HepG2 (cell line): ENCODE results near the gene JAK2. TPM values are rescaled to one million over a fixed set of nuclear protein-coding genes. Genes with fewer than 3 reads are reported as not detected.

Experiments
- ATAC-seq: fragments of 200-7000 bp; cut with Tn5 transposase; 3 replicates; pipeline ENCODE4 v1.9.1; 2020; ENCODE audit warnings: mild to moderate bottlenecking, moderate library complexity
- BruUV-seq: library from RNA; stranded (reverse); fragments of 400-500 nt; replicated peaks from 2 replicates; lab custom pipeline; 2021; lab: Mats Ljungman, UMichigan
- CTCF ChIA-PET: fragments of 300-600 bp; formaldehyde crosslinking; extraction: SDS; loops from one replicate; lab custom pipeline; 2021; ENCODE audit warnings: low total read pairs, inconsistent platforms, low intra/inter-chr PET ratio; lab: Yijun Ruan, JAX
- POLR2A ChIA-PET: fragments of 350-600 bp; sonication (Branson Sonifier 250); formaldehyde crosslinking; loops from one replicate; lab custom pipeline; 2020; ENCODE audit warnings: antibody characterized with exemption, inconsistent platforms; lab: Yijun Ruan, JAX
- DNase-seq: peaks from one replicate; pipeline ENCODE4 v3.0.0-alpha.2; 2015; ENCODE audit warnings: low spot score
- FAIRE-seq: peaks from 3 replicates; lab custom pipeline; 2011; peaks lifted over from hg19 to GRCh38; lab: Jason Lieb, UNC
- H2AFZ ChIP-seq: one replicate; pipeline ENCODE4 v1.6.1; 2011; ENCODE audit warnings: low read length, inconsistent platforms
- H3K27ac ChIP-seq: fragments of 300-600 bp; 3 replicates; pipeline ENCODE4 v1.8.0; 2011; ENCODE audit warnings: mixed run types, mild to moderate bottlenecking, mixed read lengths, low read length, inconsistent platforms; ENCODE audit not compliant: insufficient read depth; ENCODE audit errors: extremely low read length
- H3K27me3 ChIP-seq, 2 experiments: fragments of 200-600 bp in 1 of 2; 2 replicates in 1 of 2; 3 replicates in 1 of 2; pipeline versions ENCODE4 v1.6.0 to v1.8.0; 2011; ENCODE audit warnings: low read length in 2 of 2, mild to moderate bottlenecking in 2 of 2, moderate library complexity in 2 of 2, inconsistent platforms in 1 of 2; ENCODE audit not compliant: insufficient read depth in 2 of 2, control insufficient read depth in 1 of 2
- H3K36me3 ChIP-seq, 2 experiments: fragments of 200-600 bp in 1 of 2; replicated peaks in 1 of 2; 2 replicates in 1 of 2; 3 replicates in 1 of 2; pipeline versions ENCODE4 v1.5.1 to v1.8.0; 2011; ENCODE audit warnings: low read length in 2 of 2, inconsistent platforms in 1 of 2; ENCODE audit not compliant: insufficient read depth in 2 of 2, control insufficient read depth in 1 of 2
- H3K4me1 ChIP-seq: 2 replicates; pipeline ENCODE4 v1.5.1; 2012; ENCODE audit warnings: low read length, inconsistent platforms; ENCODE audit not compliant: insufficient read depth
- H3K4me2 ChIP-seq: 2 replicates; pipeline ENCODE4 v1.6.0; 2011; ENCODE audit warnings: low read depth, low read length, inconsistent platforms
- H3K4me3 ChIP-seq, 3 experiments: fragments of 200-600 bp in 1 of 3; sonication (generic), shearing (Covaris generic) in 1 of 3; replicated peaks in 1 of 3; 2 replicates each; pipeline ENCODE4 v1.5.1; 2011 to 2016; ENCODE audit warnings: low read length in 3 of 3, inconsistent platforms in 2 of 3, low read depth in 2 of 3, mild to moderate bottlenecking in 2 of 3, control low read depth in 1 of 3, mixed read lengths in 1 of 3; ENCODE audit not compliant: insufficient read depth in 1 of 3
- H3K79me2 ChIP-seq: one replicate; pipeline ENCODE4 v1.6.1; 2011; ENCODE audit warnings: low read length, inconsistent platforms; ENCODE audit not compliant: insufficient read depth
- H3K9ac ChIP-seq: 2 replicates; pipeline ENCODE4 v1.6.0; 2011; ENCODE audit warnings: mild to moderate bottlenecking, low read depth, low read length, inconsistent platforms; ENCODE audit not compliant: insufficient read depth
- H3K9me3 ChIP-seq: 2 replicates; pipeline ENCODE4 v1.5.1; 2012; ENCODE audit warnings: mild to moderate bottlenecking, low read length
- H4K20me1 ChIP-seq: 2 replicates; pipeline ENCODE4 v1.6.0; 2011; ENCODE audit warnings: inconsistent platforms, mild to moderate bottlenecking, low read length, moderate library complexity; ENCODE audit not compliant: insufficient read depth
- ADNP ChIP-seq: sonication (generic); formaldehyde crosslinking; IDR thresholded peaks from 2 replicates; pipeline ENCODE4 v1.4.0; 2020; ENCODE audit warnings: missing genetic modification reagents
- ATM ChIP-seq: fragments of 450-650 bp; IDR thresholded peaks from 2 replicates; pipeline ENCODE4 v1.7.1; 2017; ENCODE audit warnings: mild to moderate bottlenecking, borderline replicate concordance
- ELF1 ChIP-seq: sonication (generic); formaldehyde crosslinking; IDR thresholded peaks from 2 replicates; pipeline ENCODE4 v1.4.0; 2020; ENCODE audit warnings: missing genetic modification reagents
- FOSL2 ChIP-seq: sonication (generic); formaldehyde crosslinking; IDR thresholded peaks from 2 replicates; pipeline ENCODE4 v1.4.0; 2020; ENCODE audit warnings: missing genetic modification reagents
- NFIB ChIP-seq: sonication (generic); formaldehyde crosslinking; IDR thresholded peaks from 2 replicates; pipeline ENCODE4 v1.9.0; 2021; ENCODE audit warnings: missing genetic modification reagents, mild to moderate bottlenecking, borderline replicate concordance
- SATB2 ChIP-seq: sonication (generic); formaldehyde crosslinking; IDR thresholded peaks from 2 replicates; pipeline ENCODE4 v1.5.0; 2020; ENCODE audit warnings: missing genetic modification reagents
- TCF12 ChIP-seq, 2 experiments: fragments of 450-650 bp in 1 of 2; sonication (generic) in 1 of 2; formaldehyde crosslinking in 1 of 2; IDR thresholded peaks; 2 replicates each; pipeline versions ENCODE4 v1.6.1 to v1.8.0; 2017 to 2022; ENCODE audit warnings: antibody characterized with exemption in 1 of 2, mild to moderate bottlenecking in 1 of 2, missing genetic modification reagents in 1 of 2, moderate library complexity in 1 of 2
- ZNF569 ChIP-seq: sonication (generic); formaldehyde crosslinking; IDR thresholded peaks from 2 replicates; pipeline ENCODE4 v1.5.0; 2020; ENCODE audit warnings: mild to moderate bottlenecking, missing genetic modification reagents, moderate library complexity, borderline replicate concordance
- ZNF629 ChIP-seq: sonication (generic); formaldehyde crosslinking; conservative IDR thresholded peaks from 2 replicates; pipeline ENCODE4 v1.5.0; 2020; ENCODE audit warnings: missing genetic modification reagents
- WGBS: methylation state at CpG from one replicate; pipeline ENCODE4 v1.1.6; 2017; ENCODE audit warnings: low lambda C conversion rate; 5-methylcytosine and 5-hydroxymethylcytosine counted together
- in situ Hi-C: cut with HindIII; loops from 2 replicates; pipeline ENCODE4 v1.10.0; 2017; ENCODE audit warnings: low pct_unique_long_range_greater_than_20kb; ENCODE audit not compliant: extremely low pct_ligation_motif_present
- intact Hi-C: fragments of 100-400 bp; cut with micrococcal nuclease; formaldehyde crosslinking; loops from one replicate; pipeline ENCODE4 v1.10.0; 2022; ENCODE audit not compliant: unreplicated experiment
- polyA plus RNA-seq, 8 experiments: library from polyadenylated mRNA; depleted of rRNA in 3 of 8; stranded (reverse) in 7 of 8; unstranded in 1 of 8; fragments of >200 nt; fragmentation: Illumina TruSeq in 4 of 8; extraction: Trizol in 4 of 8; gene quantifications; 2 replicates each; pipeline versions ENCODE4 v1.2.1 to v1.2.3, GENCODE V29; 2011 to 2016; ENCODE audit warnings: low read depth in 4 of 8, missing spikeins in 1 of 8, mixed read lengths in 1 of 8; ENCODE audit not compliant: insufficient read depth in 1 of 8
- total RNA-seq, 5 experiments: library from RNA; depleted of rRNA; stranded (reverse); fragments of >200 nt; fragmentation: Illumina TruSeq; extraction: Trizol; gene quantifications; 2 replicates each; pipeline ENCODE4 v1.2.3, GENCODE V29; 2016; ENCODE audit warnings: low read depth in 1 of 5
- TF ChIP-seq, protein P1 (sequence below): sonication (generic); formaldehyde crosslinking; IDR thresholded peaks from 2 replicates; pipeline ENCODE4 v1.4.0; 2020; ENCODE audit warnings: missing genetic modification reagents

The JAK2 gene
- total and polyA plus RNA-seq, 2 of the 13 experiments (the other 11 are each of a cell fraction or from before 2014, with no cell fraction given): 1.1 to 4.1 TPM

DNA sequence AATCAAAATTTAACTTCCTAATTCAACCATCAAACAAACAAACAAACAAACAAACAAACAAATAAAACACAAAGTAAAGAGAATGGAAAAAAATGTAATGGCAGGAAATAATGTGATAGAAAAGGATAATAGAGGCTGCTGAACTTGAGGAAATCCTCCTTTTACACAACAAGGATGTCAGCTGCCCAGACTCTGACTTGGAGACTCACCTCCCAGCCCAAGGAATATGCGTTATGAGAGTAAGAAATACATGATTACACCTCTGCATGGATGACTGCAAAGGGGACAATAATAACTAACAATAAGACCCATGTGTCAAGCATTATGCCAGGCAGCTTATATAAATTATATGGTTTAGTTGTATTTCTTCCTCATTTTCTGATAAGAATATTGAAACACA lies 46.6 kb upstream of the JAK2 start:
- H3K4me3 ChIP-seq: no peak overlapping the region
- H3K9ac ChIP-seq: no peak overlapping the region
- no peaks in the 10 kb centered on the region for H3K79me2 ChIP-seq
- ATAC-seq (no peak), DNase-seq (no peak), FAIRE-seq (no peak)
- H3K27ac ChIP-seq: no peak overlapping the region
- TF ChIP-seq SATB2 (CRISPR knock-in tag) (no peak), NFIB (CRISPR knock-in tag) (no peak), ADNP (CRISPR knock-in tag) (no peak), ZNF629 (CRISPR knock-in tag) (no peak), ELF1 (CRISPR knock-in tag) (no peak), ZNF569 (CRISPR knock-in tag) (no peak), FOSL2 (CRISPR knock-in tag) (no peak), TCF12 (IDR thresholded peaks at IDR 0.05) (no peak), TCF12 (CRISPR knock-in tag; IDR thresholded peaks at IDR 0.05) (no peak), ATM (no peak)
- TF ChIP-seq, protein P1, sequence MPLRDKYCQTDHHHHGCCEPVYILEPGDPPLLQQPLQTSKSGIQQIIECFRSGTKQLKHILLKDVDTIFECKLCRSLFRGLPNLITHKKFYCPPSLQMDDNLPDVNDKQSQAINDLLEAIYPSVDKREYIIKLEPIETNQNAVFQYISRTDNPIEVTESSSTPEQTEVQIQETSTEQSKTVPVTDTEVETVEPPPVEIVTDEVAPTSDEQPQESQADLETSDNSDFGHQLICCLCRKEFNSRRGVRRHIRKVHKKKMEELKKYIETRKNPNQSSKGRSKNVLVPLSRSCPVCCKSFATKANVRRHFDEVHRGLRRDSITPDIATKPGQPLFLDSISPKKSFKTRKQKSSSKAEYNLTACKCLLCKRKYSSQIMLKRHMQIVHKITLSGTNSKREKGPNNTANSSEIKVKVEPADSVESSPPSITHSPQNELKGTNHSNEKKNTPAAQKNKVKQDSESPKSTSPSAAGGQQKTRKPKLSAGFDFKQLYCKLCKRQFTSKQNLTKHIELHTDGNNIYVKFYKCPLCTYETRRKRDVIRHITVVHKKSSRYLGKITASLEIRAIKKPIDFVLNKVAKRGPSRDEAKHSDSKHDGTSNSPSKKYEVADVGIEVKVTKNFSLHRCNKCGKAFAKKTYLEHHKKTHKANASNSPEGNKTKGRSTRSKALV (CRISPR knock-in tag): no peak
- H3K4me2 ChIP-seq: no peak overlapping the region
- WGBS: 79% methylated on average over 1 of the region's 1 CpG
- in situ Hi-C loops (no loop called here), intact Hi-C loops (no loop called here)
- ChIA-PET POLR2A (no interaction called here), CTCF (no interaction called here)
- H4K20me1 ChIP-seq: no peaks in the 10 kb centered on the region
- no peaks in the 10 kb centered on the region for H3K27me3 ChIP-seq
- BruUV-seq: no TSS peak
- peaks cover 33% of the 10 kb centered on the region for H3K4me1 ChIP-seq
- no peak overlapping the region for H2AFZ ChIP-seq
- no peaks in the 10 kb centered on the region for H3K36me3 ChIP-seq
- H3K9me3 ChIP-seq: no peaks in the 10 kb centered on the region
